CMK (cell line): Measurements from ENCODE around the gene PI16.

Experiments used
- DNase-seq: peaks from one replicate; pipeline ENCODE4 v3.0.0-alpha.2; 2010; ENCODE audit warnings: low read depth

The PI16 gene

DNA sequence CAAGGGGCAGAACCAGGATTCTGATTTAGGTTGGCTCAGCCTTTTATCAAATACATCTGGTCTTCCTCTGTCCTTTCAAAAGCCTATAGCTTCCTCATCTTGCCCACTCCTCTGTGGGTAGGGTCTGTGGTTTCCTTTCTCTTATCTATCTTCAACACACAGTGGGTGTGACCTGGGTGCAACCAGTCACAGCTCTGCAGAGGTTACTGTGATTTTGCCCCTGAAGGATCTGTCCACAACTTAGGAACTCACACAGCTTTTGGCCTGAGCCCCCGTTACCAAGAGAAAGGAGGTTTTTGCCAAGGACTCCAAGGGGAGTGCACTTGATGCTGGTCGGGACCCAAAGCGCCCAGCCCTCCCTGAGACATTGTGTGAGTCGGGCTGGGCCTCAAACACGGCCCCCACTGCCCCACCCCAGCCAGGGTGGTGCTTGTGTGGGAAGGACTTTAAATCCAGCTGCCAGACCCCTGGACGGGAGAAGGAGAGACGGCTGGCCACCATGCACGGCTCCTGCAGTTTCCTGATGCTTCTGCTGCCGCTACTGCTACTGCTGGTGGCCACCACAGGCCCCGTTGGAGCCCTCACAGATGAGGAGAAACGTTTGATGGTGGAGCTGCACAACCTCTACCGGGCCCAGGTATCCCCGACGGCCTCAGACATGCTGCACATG, at the start of gene PI16:
Gene PI16, plus strand, starts transcription at position 477 of the 670 bp plus-strand sequence. Its CDS starts 23 bp downstream, at position 500.
- peak; percentile 97 for DNase-seq

DNA sequence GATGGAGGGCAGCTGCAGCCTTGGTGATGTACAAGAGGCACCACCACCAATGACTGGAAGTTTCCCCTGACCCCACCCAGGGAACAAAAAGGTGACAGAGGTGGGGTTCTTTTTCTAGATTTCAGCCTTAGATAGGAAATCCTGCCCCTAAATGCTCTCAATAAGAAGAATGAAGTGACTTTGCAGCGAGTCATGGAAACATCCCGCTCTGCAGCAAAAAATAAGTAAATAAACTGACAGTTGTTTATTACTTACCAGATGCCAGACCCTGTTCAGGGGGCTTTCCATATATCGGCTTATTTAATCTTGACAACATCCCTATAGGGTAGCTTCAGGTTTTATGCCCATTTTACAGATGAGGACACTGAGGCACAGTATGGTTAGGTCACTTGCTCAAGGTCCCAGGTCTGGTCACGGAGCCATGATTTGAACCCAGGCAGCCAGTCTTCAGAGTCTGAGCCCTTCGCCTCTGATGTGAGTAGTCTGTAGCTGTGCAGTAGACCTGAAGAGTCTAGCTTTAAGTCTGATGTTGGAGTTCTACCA, 49.6 kb upstream of the PI16 start:
- DNase-seq, result no peak

DNA sequence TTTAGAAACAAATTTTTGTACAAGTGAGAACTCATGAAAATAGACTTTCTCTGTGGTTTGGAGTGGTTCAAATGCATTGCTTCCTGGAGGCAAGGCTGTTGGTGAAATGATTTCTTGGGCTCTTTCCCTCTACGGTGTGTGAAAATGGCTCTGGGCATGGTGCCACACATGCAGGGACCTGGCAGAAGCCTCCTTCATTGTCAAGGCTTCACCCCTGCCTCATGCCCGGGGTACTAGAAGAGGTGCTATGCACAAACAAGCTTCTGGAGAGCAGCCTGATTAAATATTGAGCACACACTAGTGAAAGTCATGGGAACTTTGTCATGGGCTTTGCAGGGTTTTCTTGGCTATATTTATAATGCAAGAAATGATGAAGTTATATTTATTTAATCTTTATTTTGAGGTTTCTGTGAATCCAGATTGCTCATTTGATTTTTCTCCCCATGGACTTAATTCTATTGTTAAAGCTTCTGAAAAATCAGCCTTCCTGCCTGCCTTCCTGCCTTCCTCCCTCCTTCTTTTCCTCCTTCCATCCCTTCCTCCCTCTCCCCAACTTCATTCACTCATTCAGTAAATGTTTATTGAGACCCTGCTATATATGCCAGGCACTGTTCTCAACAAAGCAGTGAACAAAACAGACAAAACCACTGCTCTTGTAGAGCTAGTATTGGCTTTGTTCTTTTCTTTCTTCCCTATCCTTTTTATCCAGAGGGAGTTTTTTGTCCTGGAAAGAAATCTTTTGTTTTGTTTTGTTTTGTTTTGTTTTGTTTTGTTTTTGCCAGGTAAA, 47.8 kb upstream of the PI16 start:
- DNase-seq, result no peak

DNA sequence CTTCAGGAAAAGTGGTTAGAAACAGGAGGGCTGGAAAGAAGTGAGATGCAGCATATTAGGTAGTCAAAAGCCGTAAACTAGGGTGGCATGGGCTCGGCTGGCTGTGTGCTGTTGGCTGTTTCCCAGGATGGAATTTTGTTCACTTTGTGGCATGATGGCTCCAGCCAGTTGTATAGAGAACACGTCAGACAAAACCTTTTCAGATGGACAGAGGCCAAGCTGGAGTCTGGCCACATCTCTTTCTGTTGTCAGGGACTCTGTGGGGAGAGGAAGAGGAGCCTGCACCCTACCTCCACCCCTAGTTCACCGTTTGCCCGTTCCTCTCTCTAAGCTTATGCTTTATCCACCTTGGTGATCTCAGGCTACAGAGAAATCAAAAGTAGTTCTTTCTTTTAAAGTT, 46.8 kb upstream of the PI16 start:
- no peak for DNase-seq

GRCh38 chr6:36908747-36909146, 45.8 kb upstream of the PI16 start:
- no peak for DNase-seq

- peak; percentile 54 for DNase-seq
Observed at GRCh38 chr6:36912030-36912454, 42.5 kb upstream of the PI16 start.

DNA sequence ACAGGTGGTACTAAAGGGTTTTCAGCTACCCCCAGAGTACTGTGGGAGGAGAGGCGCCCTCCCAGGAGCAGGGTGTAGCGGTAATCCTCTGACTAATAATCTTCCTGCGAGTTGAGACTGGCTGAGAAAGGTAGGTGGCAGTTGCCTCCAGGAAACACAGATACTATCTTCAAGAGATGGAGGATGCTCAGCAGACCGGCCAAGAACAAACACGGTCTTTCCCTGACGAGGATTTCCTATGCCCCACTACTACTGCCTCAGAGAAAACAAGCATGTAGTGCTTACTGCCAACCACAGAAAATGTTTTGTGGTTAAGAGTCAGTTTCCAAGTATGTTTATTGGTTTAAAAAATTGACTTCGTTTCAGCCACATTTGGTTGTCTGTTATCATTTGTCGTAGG, 42.0 kb upstream of the PI16 start:
- peak; percentile 40 for DNase-seq

GRCh38 chr6:36913082-36913481, 41.5 kb upstream of the PI16 start:
- no peak for DNase-seq

GRCh38 chr6:36914227-36914794, 40.2 kb upstream of the PI16 start:
- no peak for DNase-seq

- DNase-seq, result no peak
Observed at GRCh38 chr6:36915599-36915998, 38.9 kb upstream of the PI16 start.

GRCh38 chr6:36916126-36916525, 38.4 kb upstream of the PI16 start:
- DNase-seq, result no peak

GRCh38 chr6:36917541-36918193, 36.9 kb upstream of the PI16 start:
- DNase-seq, result no peak

DNA sequence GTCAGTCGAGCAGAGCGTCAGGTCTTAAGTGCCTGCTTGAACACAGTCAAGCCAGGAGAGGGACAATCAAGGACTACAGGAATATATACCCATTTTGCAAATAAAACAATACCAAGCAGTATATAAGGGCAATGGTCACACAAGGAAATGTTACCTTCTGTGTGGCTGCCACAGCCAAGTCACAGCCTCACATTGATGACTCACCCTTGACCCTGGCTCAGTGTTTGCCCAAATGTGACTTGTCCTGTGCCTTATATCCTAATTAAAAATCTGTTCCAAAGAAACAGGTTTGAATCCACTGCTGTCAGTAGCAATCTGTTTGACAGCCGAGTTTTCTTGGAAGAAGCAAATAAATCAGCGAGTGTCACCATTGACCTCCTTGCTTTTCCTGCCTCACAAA, 34.5 kb upstream of the PI16 start:
- no peak for DNase-seq

GRCh38 chr6:36920546-36920945, 34.0 kb upstream of the PI16 start:
- DNase-seq, result no peak

GRCh38 chr6:36924131-36924530, 30.4 kb upstream of the PI16 start:
- DNase-seq, result no peak

DNA sequence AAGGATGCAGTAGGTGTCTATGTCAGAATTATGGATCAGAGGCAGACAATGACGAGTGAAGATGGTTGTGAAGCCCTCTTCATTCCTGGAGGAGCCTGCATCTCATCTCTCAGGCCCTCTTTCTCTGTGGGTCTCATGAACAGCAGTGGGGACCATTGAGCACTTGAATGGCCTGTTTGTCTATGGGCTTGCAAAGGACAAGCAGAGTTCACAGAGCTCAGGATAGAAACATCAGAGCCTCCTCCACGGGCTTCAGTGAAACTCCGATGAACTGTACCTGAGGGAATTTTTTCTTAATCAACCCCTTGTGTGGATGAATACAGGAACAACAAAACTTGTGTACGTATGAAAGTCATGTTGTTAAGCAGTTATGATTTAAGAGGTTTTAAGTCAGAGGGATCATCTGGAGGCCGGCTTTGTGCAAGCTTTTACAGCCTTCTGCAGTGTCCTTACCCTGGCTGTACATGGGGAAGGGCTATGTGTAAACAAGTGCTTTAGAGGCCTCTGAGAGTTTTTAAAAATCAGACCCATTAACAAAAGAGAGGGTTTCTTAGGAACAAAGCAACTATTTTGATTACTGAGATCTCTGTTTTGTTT, 29.7 kb upstream of the PI16 start:
- no peak for DNase-seq

- no peak for DNase-seq
Observed at GRCh38 chr6:36925809-36926208, 28.7 kb upstream of the PI16 start.

- no peak for DNase-seq
Observed at GRCh38 chr6:36926708-36927513, 27.6 kb upstream of the PI16 start.

GRCh38 chr6:36927691-36928546, 26.6 kb upstream of the PI16 start:
- no peak for DNase-seq

GRCh38 chr6:36928547-36928918, 26.0 kb upstream of the PI16 start:
- DNase-seq, result no peak
